Measurements from ENCODE around the gene ZNF439.
A peak's percentile ranks its signal among the peaks of the same experiment; 100 is the strongest.
"Not testable (repeated sequence)": the region's sequence is repeated elsewhere in the genome, so short reads cannot be mapped to it uniquely, and the experiment has no call there.

The ZNF439 gene

GRCh38 chr19:11848594-11849469, at the start of gene ZNF439:
ZNF439 (plus strand) TSS chr19:11848726; CDS start chr19:11848868, 142 bp downstream.
- peak; percentile 93 for DNase-seq

- DNase-seq = no peak
Observed at GRCh38 chr19:11806354-11807098, 42.0 kb upstream of the ZNF439 start.

GRCh38 chr19:11807099-11807380, 41.5 kb upstream of the ZNF439 start:
- DNase-seq = no peak

- no peak for DNase-seq
Observed at GRCh38 chr19:11813703-11814028, 34.9 kb upstream of the ZNF439 start.

GRCh38 chr19:11814029-11814699, 34.4 kb upstream of the ZNF439 start, which contains the start of gene ZNF440:
ZNF440 (plus strand) TSS chr19:11814273; CDS start chr19:11814448, 175 bp downstream.
- DNase-seq = peak; percentile 94

- no peak for DNase-seq
Observed at GRCh38 chr19:11814700-11815035, 33.9 kb upstream of the ZNF439 start.

- DNase-seq = no peak
Observed at GRCh38 chr19:11821474-11822109, 26.9 kb upstream of the ZNF439 start.

- DNase-seq = not testable (repeated sequence)
Observed at GRCh38 chr19:11828957-11829876, 19.3 kb upstream of the ZNF439 start.

GRCh38 chr19:11832253-11832912, 16.1 kb upstream of the ZNF439 start:
- no peak for DNase-seq

- DNase-seq = no peak
Observed at GRCh38 chr19:11833541-11833940, 15.0 kb upstream of the ZNF439 start.

- DNase-seq = not testable (repeated sequence)
Observed at GRCh38 chr19:11835626-11836066, 12.9 kb upstream of the ZNF439 start.

GRCh38 chr19:11843722-11844121, 4.8 kb upstream of the ZNF439 start:
- DNase-seq = no peak

- DNase-seq = not testable (repeated sequence)
Observed at GRCh38 chr19:11847615-11848014, 911 bp upstream of the ZNF439 start.

GRCh38 chr19:11848200-11848593, 329 bp upstream of the ZNF439 start:
- DNase-seq = no peak

GRCh38 chr19:11850289-11850688, 1.8 kb downstream of the ZNF439 start:
- DNase-seq = not testable (repeated sequence)

GRCh38 chr19:11853358-11853757, 4.8 kb downstream of the ZNF439 start:
- no peak for DNase-seq

- DNase-seq = no peak
Observed at GRCh38 chr19:11856596-11857250, 8.2 kb downstream of the ZNF439 start.

- DNase-seq = no peak
Observed at GRCh38 chr19:11860721-11861120, 12.2 kb downstream of the ZNF439 start.

- DNase-seq = no peak
Observed at GRCh38 chr19:11861301-11861700, 12.8 kb downstream of the ZNF439 start.

- DNase-seq = not testable (repeated sequence)
Observed at GRCh38 chr19:11867766-11868165, 19.2 kb downstream of the ZNF439 start.

- DNase-seq = no peak
Observed at GRCh38 chr19:11868188-11868587, 19.7 kb downstream of the ZNF439 start.
